GM06990 (cell line): ENCODE results near the gene WNT10A.
A peak's percentile ranks its signal among the peaks of the same experiment; 100 is the strongest.

Experiments used
- DNase-seq: peaks from one replicate; pipeline ENCODE4 v3.0.0-alpha.2; 2011; ENCODE audit not compliant: insufficient read length; ENCODE audit errors: extremely low read depth
- H3K27me3 ChIP-seq: replicated peaks from 2 replicates; pipeline ENCODE4 v1.6.0; 2011; ENCODE audit warnings: low read length; ENCODE audit not compliant: control insufficient read depth, insufficient read depth
- H3K36me3 ChIP-seq: 2 replicates; pipeline ENCODE4 v1.5.1; 2011; ENCODE audit warnings: low read length; ENCODE audit not compliant: control insufficient read depth, insufficient read depth
- H3K4me3 ChIP-seq: replicated peaks from 2 replicates; pipeline ENCODE4 v1.5.1; 2011; ENCODE audit warnings: low read depth, mild to moderate bottlenecking, control low read depth, low read length
- CTCF ChIP-seq: IDR thresholded peaks from 2 replicates; pipeline ENCODE4 v1.5.1; 2011; ENCODE audit warnings: low read length, control low read depth, mild to moderate bottlenecking, inconsistent platforms; ENCODE audit not compliant: insufficient read depth, poor library complexity, severe bottlenecking

WNT10A gene

GRCh38 chr2:218863021-218863520 is 17.6 kb upstream of the WNT10A start:
- Histone ChIP-seq H3K4me3 (no peak overlapping the region), H3K36me3 (no peaks in the 10 kb centered on the region), H3K27me3 (peaks cover 6% of the 10 kb centered on the region)
- TF ChIP-seq CTCF: no peak
- no peak for DNase-seq

- no peak overlapping the region for H3K4me3 ChIP-seq
- DNase-seq: no peak
- no peaks in the 10 kb centered on the region for H3K36me3 ChIP-seq
- peaks cover 2% of the 10 kb centered on the region for H3K27me3 ChIP-seq
- TF ChIP-seq CTCF: no peak
These were observed 15.3 kb upstream of the WNT10A start for GRCh38 chr2:218865396-218865795.

GRCh38 chr2:218865999-218866398 is 14.7 kb upstream of the WNT10A start:
- Histone ChIP-seq H3K27me3 (peaks cover under 1% of the 10 kb centered on the region), H3K36me3 (no peaks in the 10 kb centered on the region), H3K4me3 (no peak overlapping the region)
- peak; percentile 17 for TF ChIP-seq CTCF
- DNase-seq: no peak

GRCh38 chr2:218867900-218868299 is 12.8 kb upstream of the WNT10A start:
- Histone ChIP-seq H3K36me3 (no peaks in the 10 kb centered on the region), H3K27me3 (no peaks in the 10 kb centered on the region; the same call in none of the 2 replicates), H3K4me3 (no peak overlapping the region)
- TF ChIP-seq CTCF: no peak
- DNase-seq: no peak

GRCh38 chr2:218869064-218869463 is 11.6 kb upstream of the WNT10A start:
- Histone ChIP-seq H3K4me3 (no peak overlapping the region), H3K27me3 (no peaks in the 10 kb centered on the region; the same call in none of the 2 replicates), H3K36me3 (no peaks in the 10 kb centered on the region)
- no peak for DNase-seq
- no peak for TF ChIP-seq CTCF

- TF ChIP-seq CTCF: no peak
- Histone ChIP-seq H3K27me3 (no peaks in the 10 kb centered on the region; the same call in none of the 2 replicates), H3K4me3 (peak overlapping the region; percentile 10), H3K36me3 (no peaks in the 10 kb centered on the region)
- DNase-seq: no peak
These were observed 9.7 kb upstream of the WNT10A start for GRCh38 chr2:218870984-218871344.
